Activated T-helper 1 cell treated with Interleukin-2 at 50 U/mL for 16 hours (primary cell): ENCODE data around the gene NTMT1.
A peak's percentile ranks its signal among the peaks of the same experiment; 100 is the strongest.
"Not testable (repeated sequence)": the region's sequence is repeated elsewhere in the genome, so short reads cannot be mapped to it uniquely, and the experiment has no call there.

Experiments used
- DNase-seq: peaks from one replicate; pipeline ENCODE4 v3.0.0-alpha.2; 2020; ENCODE audit warnings: low read depth

NTMT1 gene

DNA sequence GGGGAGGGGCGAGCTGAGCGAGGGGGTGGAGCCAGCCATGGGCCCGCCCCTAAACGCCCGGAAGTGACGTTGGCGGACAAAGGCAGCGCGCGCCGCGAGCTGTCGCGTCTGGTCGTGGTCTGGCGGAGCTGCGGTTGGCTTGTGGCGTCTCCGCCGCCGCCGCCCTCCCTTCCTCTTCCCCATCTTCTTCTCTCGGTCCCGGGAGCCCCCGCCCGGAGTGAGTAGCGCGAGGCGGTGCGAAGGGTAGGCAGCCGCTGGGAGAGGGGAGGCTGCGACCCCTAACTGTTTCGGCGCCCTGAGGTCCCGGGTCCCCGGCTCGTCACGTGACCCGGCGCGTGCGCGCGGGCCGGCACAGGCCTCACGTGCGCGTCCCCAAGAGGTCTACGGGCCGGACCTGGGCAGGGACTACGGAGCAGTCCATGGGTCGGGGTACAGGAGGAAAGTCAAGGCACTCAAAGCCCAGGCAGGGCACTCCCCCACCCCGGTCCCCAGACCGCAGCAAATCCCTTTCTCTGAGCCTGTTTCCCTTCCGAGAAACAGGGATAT is at the start of gene NTMT1:
TSS of gene NTMT1 (plus strand) at position 85 of the 546 bp plus-strand sequence. CDS start 6,541 bp downstream, outside the sequence.
- peak; percentile 86 for DNase-seq

DNA sequence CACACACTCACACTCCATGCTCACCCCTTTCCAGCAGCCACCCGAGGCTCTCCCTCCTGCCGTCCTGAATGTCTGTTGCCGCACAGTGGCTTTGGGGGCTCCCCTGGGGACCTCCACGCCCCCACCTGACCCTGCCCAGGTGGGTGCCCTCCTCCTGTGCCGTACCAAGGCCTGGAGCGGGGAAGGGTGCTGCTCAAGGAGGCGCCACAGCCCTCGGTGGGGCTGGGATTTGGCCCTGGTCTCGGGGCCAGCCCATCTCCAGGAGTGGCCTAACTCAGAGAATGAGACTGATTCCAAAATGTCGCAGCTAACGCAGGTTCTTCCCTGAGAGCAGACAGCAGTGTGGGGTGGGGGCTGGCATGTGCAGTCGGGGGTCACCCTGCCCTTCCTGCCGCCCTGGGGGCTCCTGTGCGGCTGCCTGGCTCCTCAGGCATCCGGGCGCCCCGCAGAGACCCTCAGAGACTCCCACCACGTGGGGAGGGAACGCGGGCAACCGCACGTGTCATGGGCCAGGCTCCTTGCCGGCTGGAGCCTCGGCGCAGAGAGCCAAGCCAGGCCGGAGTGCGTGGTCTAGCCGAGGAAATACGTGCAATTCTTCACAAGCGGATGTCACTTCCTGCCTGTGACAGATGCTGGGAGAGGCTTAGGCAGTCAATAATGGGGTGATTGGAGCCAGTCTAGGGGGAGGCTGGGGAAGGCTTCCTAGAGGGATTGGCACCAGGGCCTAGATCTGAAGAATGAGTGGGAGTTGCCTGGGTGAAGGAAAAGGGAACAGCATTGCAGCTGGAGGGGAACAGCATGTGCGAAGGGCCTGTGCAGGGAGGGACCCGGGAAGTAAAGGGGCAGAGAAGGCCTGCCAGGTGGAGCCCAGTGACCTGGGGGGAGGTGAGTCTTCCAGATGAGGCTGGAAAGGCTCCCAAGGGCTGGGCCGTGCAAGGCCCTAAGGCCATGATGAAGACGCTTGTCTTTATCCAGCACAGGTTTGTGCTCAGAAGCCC is 49.1 kb upstream of the NTMT1 start:
- DNase-seq, result no peak

DNA sequence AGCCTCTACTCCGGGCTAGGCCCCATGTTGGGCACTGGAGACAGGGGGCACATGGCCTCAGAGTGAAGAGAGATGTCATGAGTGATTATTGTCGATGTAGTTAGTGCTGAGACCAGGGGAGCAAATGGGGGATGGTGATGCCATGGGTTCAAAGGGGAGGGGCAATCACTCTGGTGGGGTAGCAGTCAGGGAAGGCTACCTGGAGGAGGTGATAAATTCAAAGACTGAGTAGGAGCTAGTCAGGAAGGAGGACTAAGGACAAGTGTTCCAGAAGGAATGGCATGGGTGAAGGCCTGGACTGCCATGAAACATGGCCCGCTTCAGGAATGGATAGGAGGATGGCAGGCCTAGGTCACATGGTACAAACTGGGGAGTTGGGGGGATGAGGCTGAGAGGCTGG is 46.7 kb upstream of the NTMT1 start:
- DNase-seq, result no peak

DNA sequence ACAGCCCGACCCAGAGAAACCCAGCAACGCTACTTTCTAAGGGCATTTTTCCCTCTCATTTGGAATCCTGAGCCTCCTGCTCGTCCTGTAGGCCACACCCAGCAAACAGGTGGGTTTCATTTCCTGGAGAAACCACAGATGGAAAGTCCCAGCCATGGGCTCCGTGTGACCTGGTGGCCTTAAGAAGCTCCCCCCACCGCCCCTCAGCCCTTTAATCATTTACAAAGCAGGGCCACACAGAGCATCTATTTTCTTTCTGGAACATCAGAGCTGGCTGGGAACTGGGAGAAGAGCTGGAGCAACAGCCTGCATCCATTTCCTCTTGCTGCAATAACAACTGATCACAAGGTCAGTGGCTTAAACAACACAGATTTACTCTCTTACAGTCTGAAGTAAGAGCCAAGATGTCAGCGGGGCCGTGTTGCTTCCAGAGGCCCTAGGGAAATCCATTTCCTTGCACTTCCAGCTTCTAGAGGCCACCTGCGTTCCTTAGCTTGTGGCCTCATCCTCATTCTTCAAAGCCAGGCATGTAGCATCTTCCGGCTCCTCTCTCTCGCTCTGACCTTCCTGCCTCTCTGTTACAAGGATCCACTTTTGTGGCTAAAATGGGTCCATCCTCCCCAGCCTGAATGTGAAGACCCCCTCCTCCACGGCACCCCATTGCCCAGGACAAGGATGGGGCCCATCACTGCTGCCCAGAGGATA is 45.6 kb upstream of the NTMT1 start:
- DNase-seq, result no peak

GRCh38 chr9:129581505-129582189 is 44.3 kb upstream of the NTMT1 start:
- no peak for DNase-seq

DNA sequence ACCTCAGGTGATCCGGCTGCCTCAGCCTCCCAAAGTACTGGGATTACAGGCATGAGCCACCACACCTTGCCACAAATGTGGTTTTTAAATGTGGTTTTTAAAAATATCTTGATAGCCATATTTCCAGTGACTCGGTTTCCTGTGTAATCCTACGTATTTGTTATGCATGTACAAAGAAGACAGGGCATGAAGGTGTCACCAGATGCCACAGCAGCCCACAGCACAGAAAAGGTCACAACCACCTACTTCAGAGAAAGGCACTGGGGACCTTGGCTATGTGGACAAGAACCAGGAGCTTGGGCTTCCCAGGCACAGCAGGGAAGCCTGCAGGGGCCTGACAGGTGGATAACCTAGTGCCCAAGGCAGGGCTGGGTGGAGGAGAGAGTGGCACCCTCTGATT is 43.1 kb upstream of the NTMT1 start:
- no peak for DNase-seq

DNA sequence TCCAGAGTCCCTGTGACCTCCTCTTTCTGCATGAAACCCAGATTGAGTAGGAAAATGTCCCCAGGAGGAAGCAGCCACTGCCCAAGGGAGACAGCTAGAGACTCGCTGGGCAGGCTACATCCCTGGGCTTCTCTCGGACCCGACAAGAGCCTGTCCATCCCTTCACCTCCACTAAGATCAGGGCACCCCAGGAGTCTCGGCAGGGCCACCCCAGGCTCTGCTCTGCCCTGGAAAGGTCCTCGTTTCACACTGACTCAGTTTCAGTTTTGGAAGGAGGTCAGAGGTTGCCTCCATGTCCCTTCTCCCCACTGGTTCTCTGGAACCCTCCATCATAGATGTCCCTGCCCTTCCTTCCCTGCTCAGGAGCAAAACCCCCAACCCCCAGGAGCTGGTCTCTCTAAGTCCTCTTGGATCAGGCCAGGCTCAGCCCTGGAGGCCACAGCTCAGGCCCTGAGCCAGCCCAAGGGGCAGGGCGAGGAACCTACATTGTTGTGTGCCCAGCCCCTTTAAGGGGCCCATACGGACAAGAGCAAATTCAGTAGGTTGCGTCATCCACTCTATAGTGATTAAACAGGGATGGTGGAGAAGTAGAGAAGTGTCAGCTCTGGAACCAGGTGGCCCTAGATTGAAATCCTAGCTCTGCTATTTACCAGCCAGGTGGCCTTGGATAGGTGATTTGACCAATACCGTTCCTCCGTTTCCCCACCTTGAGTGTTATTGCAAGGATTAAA is 42.5 kb upstream of the NTMT1 start:
- DNase-seq, result no peak

DNA sequence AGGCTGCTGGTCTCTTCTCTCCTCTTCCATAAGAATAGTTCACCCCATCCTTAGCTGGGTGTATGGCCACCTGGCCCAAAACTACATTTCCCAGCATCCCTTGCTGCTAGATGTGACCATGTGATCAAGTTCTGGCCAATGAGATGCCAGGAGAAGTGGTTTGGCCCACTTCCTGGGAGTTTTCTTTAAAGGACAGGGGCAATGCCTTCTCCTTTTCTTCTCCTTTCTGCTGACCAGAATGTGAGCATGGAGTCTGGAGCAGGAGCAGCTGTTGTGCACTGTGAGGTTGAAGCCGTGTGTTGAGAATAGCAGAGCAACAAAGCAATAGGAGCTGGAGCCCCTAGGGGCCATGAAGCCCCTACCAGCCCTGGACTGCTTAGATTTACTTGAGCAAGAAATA is 41.8 kb upstream of the NTMT1 start:
- peak; percentile 23 for DNase-seq

- DNase-seq, result no peak
These were observed 40.6 kb upstream of the NTMT1 start for GRCh38 chr9:129585352-129585751.

GRCh38 chr9:129586245-129586644 is 39.7 kb upstream of the NTMT1 start:
- DNase-seq, result no peak

- DNase-seq, result no peak
These were observed 39.3 kb upstream of the NTMT1 start for GRCh38 chr9:129586685-129587084.

DNA sequence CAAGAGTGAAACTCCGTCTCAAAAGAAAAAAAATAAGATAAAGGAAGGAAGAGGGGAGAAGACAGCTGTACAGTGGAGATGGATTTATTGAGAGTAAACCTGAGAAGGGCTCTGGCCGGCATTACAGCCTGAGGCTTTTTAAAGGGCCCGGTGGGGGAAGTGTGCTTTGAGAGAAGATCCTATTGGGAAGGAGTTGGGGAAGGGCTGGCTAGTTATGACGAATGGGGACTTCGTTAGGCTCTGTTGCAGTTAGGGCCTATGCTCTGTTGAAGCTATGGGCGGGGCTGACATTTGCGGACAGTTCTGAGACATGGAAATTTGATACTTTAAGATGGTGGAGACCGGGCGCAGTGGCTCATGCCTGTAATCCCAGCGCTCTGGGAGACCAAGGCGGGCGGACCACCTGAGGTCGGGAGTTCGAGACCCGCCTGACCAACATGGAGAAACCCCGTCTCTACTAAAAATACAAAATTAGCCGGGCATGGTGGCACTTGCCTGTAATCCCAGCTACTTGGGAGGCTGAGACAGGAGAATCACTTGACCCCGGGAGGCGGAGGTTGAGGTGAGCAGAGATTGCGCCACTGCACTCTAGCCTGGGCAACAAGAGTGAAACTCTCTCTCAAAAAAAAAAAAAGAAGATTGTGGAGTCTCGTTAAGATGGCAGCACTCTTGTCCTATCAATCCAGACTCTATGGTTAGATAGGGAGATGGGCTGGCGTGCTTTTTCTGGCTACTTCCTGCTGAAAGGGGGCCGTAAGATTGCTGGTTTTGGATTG is 38.3 kb upstream of the NTMT1 start:
- DNase-seq, result no peak

GRCh38 chr9:129590466-129590865 is 35.5 kb upstream of the NTMT1 start:
- no peak for DNase-seq

- no peak for DNase-seq
These were observed 34.0 kb upstream of the NTMT1 start for GRCh38 chr9:129591916-129592315.

DNA sequence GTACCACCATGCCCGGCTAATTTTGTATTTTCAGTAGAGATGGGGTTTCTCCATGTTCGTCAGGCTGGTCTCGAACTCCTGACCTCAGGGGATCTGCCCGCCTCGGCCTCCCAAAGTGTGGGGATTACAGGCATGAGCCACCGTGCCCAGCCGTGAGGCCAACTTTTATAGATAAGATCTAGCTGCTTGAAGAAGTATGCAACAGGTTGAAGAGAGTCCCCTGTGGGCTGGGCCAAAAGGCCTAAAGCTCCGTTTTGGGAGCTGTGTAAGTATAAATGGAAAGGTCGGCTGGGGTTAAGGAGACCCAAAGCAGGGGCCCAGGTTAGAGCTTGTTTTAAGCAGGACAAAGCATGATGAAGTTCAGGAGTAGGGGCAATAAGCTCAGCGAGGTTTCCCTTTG is 33.2 kb upstream of the NTMT1 start:
- DNase-seq, result not testable (repeated sequence)

- DNase-seq, result no peak
These were observed 31.3 kb upstream of the NTMT1 start for GRCh38 chr9:129594632-129595031.

DNA sequence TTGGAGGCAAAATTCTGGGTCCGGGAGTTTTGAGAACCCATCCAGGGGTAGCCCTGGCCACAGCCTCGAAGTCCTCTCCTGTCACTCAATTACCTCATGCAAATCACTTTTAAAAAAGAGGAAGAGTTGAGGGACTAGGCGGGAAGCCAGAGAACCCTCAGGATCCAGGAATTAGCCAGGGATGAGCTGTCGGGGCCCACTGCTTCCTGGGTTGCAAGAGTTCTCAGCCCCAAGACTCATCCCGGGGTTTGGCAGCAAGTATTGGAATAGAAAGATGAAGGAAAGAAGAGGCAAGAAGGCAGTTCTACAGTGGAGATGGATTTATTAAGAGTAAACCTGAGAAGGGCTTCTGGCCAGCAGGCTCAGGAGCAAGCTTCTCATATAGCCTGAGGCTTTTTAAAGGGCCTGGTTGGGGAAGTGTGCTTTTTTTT is 30.6 kb upstream of the NTMT1 start:
- DNase-seq, result no peak

GRCh38 chr9:129595903-129596540 is 29.9 kb upstream of the NTMT1 start:
- no peak for DNase-seq

- DNase-seq, result no peak
These were observed 29.2 kb upstream of the NTMT1 start for GRCh38 chr9:129596541-129597331.
